ENCODE data around the gene IL3. TPM values are rescaled to one million over a fixed set of nuclear protein-coding genes. Genes with fewer than 3 reads are reported as not detected.

IL3 gene
- total and polyA plus RNA-seq, 2 of the 4 experiments (the other 2 are of a cell fraction) = not detected

DNA sequence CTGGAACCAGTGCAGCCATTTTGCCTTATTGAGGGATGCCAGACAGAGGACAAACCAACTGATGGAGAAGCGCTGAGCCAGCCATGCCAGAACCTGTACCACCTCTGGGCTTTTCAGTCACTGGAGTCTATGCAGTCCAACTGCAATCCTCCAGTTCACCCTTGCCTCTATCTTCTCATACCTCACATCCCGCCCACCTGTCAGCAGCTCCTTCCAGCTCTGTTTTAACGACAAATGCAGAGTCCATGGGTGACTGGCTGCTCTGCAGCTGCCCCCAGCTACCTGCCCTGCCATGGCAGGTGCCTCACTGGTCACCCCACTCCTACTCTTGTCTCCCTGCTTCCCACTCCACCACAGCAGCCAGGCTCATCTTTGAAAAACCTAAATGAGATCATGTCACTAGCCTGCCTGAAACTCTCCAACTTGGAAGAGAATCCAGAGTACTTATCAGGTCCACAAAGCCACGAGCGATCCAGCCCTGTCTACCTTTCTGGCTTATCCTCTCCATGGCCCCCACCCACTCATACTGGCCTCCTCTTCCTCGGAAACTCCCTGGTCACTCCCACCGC is 35.0 kb upstream of the IL3 start:
- H2AK5ac ChIP-seq (ENCODE audit: low read depth, low read length) = no peak overlapping the region
- H3K18ac ChIP-seq (ENCODE audit: low read depth, low read length) = no peak overlapping the region
- TF ChIP-seq RCOR1 (IDR thresholded peaks at IDR 0.05; ENCODE audit: insufficient replicate concordance, low read length) = no peak
- TF ChIP-seq POLR2A (IDR thresholded peaks at IDR 0.05; ENCODE audit: low read depth, low read length) = no peak
- TF ChIP-seq MXI1 (IDR thresholded peaks at IDR 0.05; ENCODE audit: borderline replicate concordance, low read depth, low read length) = no peak
- TF ChIP-seq MAFK (IDR thresholded peaks at IDR 0.05; ENCODE audit: low read depth, low read length) = no peak
- TF ChIP-seq CEBPB (IDR thresholded peaks at IDR 0.05; ENCODE audit: low read depth, low read length) = no peak
- TF ChIP-seq SMC3 (IDR thresholded peaks at IDR 0.05; ENCODE audit: low read depth, low read length) = no peak
- TF ChIP-seq RFX5 (IDR thresholded peaks at IDR 0.05; ENCODE audit: low read depth, low read length) = no peak
- no peak for TF ChIP-seq FOS (IDR thresholded peaks at IDR 0.05; ENCODE audit: low read depth, low read length)
- TF ChIP-seq CHD1 (IDR thresholded peaks at IDR 0.05; ENCODE audit: low read depth, low read length) = no peak
- no peak for TF ChIP-seq RAD21 (IDR thresholded peaks at IDR 0.05; ENCODE audit: low read length)
- TF ChIP-seq, protein P1, sequence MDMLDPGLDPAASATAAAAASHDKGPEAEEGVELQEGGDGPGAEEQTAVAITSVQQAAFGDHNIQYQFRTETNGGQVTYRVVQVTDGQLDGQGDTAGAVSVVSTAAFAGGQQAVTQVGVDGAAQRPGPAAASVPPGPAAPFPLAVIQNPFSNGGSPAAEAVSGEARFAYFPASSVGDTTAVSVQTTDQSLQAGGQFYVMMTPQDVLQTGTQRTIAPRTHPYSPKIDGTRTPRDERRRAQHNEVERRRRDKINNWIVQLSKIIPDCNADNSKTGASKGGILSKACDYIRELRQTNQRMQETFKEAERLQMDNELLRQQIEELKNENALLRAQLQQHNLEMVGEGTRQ (IDR thresholded peaks at IDR 0.05; ENCODE audit: low read depth, low read length) = no peak
- TF ChIP-seq, protein P2, sequence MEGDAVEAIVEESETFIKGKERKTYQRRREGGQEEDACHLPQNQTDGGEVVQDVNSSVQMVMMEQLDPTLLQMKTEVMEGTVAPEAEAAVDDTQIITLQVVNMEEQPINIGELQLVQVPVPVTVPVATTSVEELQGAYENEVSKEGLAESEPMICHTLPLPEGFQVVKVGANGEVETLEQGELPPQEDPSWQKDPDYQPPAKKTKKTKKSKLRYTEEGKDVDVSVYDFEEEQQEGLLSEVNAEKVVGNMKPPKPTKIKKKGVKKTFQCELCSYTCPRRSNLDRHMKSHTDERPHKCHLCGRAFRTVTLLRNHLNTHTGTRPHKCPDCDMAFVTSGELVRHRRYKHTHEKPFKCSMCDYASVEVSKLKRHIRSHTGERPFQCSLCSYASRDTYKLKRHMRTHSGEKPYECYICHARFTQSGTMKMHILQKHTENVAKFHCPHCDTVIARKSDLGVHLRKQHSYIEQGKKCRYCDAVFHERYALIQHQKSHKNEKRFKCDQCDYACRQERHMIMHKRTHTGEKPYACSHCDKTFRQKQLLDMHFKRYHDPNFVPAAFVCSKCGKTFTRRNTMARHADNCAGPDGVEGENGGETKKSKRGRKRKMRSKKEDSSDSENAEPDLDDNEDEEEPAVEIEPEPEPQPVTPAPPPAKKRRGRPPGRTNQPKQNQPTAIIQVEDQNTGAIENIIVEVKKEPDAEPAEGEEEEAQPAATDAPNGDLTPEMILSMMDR (conservative IDR thresholded peaks at IDR 0.05; ENCODE audit: low read depth, low read length) = no peak
- TF ChIP-seq BHLHE40 (IDR thresholded peaks at IDR 0.05; ENCODE audit: low read depth, low read length) = no peak
- TF ChIP-seq, protein P3, sequence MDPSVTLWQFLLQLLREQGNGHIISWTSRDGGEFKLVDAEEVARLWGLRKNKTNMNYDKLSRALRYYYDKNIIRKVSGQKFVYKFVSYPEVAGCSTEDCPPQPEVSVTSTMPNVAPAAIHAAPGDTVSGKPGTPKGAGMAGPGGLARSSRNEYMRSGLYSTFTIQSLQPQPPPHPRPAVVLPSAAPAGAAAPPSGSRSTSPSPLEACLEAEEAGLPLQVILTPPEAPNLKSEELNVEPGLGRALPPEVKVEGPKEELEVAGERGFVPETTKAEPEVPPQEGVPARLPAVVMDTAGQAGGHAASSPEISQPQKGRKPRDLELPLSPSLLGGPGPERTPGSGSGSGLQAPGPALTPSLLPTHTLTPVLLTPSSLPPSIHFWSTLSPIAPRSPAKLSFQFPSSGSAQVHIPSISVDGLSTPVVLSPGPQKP (IDR thresholded peaks at IDR 0.05; ENCODE audit: borderline replicate concordance, low read depth, low read length) = no peak
- no peak for TF ChIP-seq MAZ (IDR thresholded peaks at IDR 0.05; ENCODE audit: borderline replicate concordance, low read depth, low read length)
- no peak overlapping the region for H3K9ac ChIP-seq (ENCODE audit: low read depth, low read length)
- no peak overlapping the region for H2BK20ac ChIP-seq (ENCODE audit: low read depth, low read length)
- H3K14ac ChIP-seq (replicated peaks; ENCODE audit: low read depth, low read length) = no peak overlapping the region
- no peak overlapping the region for H3K23ac ChIP-seq (ENCODE audit: low read depth, low read length)
- ChIA-PET CTCF (no interaction called here), POLR2A (ENCODE audit: unreplicated experiment) (no interaction called here)
- H2AK9ac ChIP-seq (replicated peaks; ENCODE audit: low read depth, low read length, poor library complexity) = no peak overlapping the region
- H2AFZ ChIP-seq (replicated peaks; ENCODE audit: low read length, poor library complexity) = no peak overlapping the region
- no peak overlapping the region for H3K4me2 ChIP-seq (ENCODE audit: low read depth, low read length)
- intact Hi-C loops (cut with micrococcal nuclease) = no loop called here
- H3K27me3 ChIP-seq (ENCODE audit: control insufficient read depth, insufficient read depth, low read length) = peaks cover 13% of the 10 kb centered on the region
- H3K4ac ChIP-seq (ENCODE audit: low read depth, low read length) = no peak overlapping the region
- in situ Hi-C loops (cut with MboI; ENCODE audit: low sequenced_read_pairs) = no loop called here
- H2BK5ac ChIP-seq (ENCODE audit: low read depth, low read length, poor library complexity, severe bottlenecking) = no peak overlapping the region
- no peaks in the 10 kb centered on the region for H3K9me3 ChIP-seq (ENCODE audit: control insufficient read depth, insufficient read depth, low read length)
- WGBS, 2 experiments (ENCODE audit: extremely low coverage in 2 of 2, insufficient read length in 1 of 2) = 67% methylated on average over 5 of the region's 7 CpGs; no CpG with 5 or more reads in 1 of the 2 experiments
- DNase-seq (no peak), ATAC-seq (ENCODE audit: low read depth) (no peak)
- no peaks in the 10 kb centered on the region for H3K36me3 ChIP-seq (ENCODE audit: control insufficient read depth, insufficient read depth, low read length)
- no peak overlapping the region for H2BK120ac ChIP-seq (ENCODE audit: low read depth, low read length)
- H3K56ac ChIP-seq (ENCODE audit: extremely low read depth, insufficient read depth, low read length) = no peak overlapping the region
- H3K4me1 ChIP-seq (ENCODE audit: control insufficient read depth, insufficient read depth, low read length) = no peaks in the 10 kb centered on the region
- H2BK15ac ChIP-seq (ENCODE audit: low read depth, low read length) = no peak overlapping the region
- H4K5ac ChIP-seq (ENCODE audit: low read depth, low read length) = no peak overlapping the region
- dilution Hi-C loops (cut with HindIII; ENCODE audit: low sequenced_read_pairs, unreplicated experiment) = no loop called here
- no peak overlapping the region for H4K91ac ChIP-seq (ENCODE audit: insufficient read depth, low read depth, low read length)
- BruUV-seq (replicated peaks) = no TSS peak
- no peak overlapping the region for H4K8ac ChIP-seq (ENCODE audit: low read depth in 2 of 2, low read length in 2 of 2)
- no peak overlapping the region for H3K27ac ChIP-seq (ENCODE audit: insufficient read depth, low read length)
- no peaks in the 10 kb centered on the region for H3K9me1 ChIP-seq (ENCODE audit: insufficient read depth, low read length)
- no peak overlapping the region for H3K4me3 ChIP-seq (ENCODE audit: insufficient read depth, low read depth, low read length)
- no peaks in the 10 kb centered on the region for H3K79me1 ChIP-seq (ENCODE audit: low read depth in 1 of 2, low read length in 2 of 2)
- H4K20me1 ChIP-seq (ENCODE audit: insufficient read depth, low read length) = no peaks in the 10 kb centered on the region
